MG63 (cell line): ENCODE results near the gene CACNB3. TPM values are rescaled to one million over a fixed set of nuclear protein-coding genes. Genes with fewer than 3 reads are reported as not detected.

Experiments
- DNase-seq: peaks from one replicate; pipeline ENCODE4 v3.0.0-alpha.2; 2020
- H3K27me3 ChIP-seq: fragments of 250-450 bp; sonication (Bioruptor Pico); 2 replicates; pipeline ENCODE4 v1.5.1; 2020; ENCODE audit warnings: mild to moderate bottlenecking, moderate library complexity
- H3K36me3 ChIP-seq: fragments of 250-450 bp; sonication (Bioruptor Pico); 2 replicates; pipeline ENCODE4 v1.5.1; 2020; ENCODE audit warnings: mild to moderate bottlenecking, moderate library complexity
- H3K4me3 ChIP-seq: fragments of 250-450 bp; sonication (Bioruptor Pico); 2 replicates; pipeline ENCODE4 v1.5.1; 2020; ENCODE audit warnings: mild to moderate bottlenecking, moderate library complexity
- H3K9me3 ChIP-seq: fragments of 250-450 bp; sonication (Bioruptor Pico); 2 replicates; pipeline ENCODE4 v1.5.1; 2020; ENCODE audit warnings: mild to moderate bottlenecking, moderate library complexity
- total RNA-seq: library from RNA; depleted of rRNA; stranded (reverse); fragments of >200 nt; shearing (Covaris generic); gene quantifications from 2 replicates; pipeline ENCODE4 v1.2.3, GENCODE V29; 2014; ENCODE audit warnings: low replicate concordance; rRNA removed

Gene CACNB3
- 13.9 and 19.0 TPM in 2 replicates for total RNA-seq

DNA sequence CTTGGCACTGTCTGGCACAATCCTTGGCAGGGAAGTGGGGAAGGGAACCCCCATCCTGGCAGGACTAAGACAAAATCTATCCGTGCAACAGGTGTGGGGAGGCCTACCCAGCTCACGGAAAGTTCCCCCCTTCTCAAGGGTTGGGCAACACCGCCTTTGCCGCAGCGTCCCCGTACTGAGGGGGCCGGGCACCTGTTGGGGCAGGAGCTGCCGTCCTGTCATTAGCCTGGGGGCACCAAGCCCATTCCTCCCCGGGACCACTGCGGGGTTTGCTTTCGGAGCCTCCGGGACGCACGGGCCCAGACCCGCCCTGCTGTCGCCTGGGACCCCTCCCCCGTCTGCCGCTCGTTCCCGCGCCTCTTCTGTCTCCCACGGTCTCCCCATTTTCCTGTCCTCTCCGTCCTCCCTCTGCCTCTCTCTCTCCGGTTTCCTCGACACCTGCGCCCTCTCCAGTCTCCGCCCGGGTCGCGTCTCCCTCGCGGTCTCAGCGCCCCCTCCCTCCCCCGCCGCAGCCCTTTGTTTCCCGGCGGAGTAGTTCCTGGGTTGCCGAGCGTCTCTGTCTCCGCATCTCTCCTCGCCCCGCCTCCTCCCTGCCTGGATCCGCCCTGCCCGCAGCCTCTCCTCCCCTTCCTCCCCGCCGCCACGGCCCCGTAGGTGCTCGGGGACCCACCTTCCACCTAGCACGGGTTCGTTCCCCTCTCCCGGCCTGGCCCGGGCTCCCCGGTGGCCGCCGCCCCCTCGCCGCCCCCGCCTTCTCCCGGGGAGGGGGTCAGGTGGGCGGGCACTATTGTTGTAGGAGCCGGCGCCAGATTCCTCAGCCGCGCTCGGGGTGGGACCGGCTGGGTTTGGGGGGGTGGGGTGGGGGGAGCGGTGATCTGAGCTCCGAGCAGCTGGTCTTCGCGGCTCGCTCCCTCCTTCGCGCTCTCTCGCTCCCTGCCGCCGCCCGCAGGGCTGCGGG is at the start of gene CACNB3:
TSS of gene CACNB3 (plus strand) at position 624 of the 958 bp plus-strand sequence. CDS start 434 bp downstream, outside the sequence.
- H3K4me3 ChIP-seq = peak within 1 kb of the TSS; percentile 66
- DNase-seq = peak; percentile 63
- H3K36me3 ChIP-seq = no peaks in the 10 kb centered on the region
- H3K9me3 ChIP-seq = no peaks in the 10 kb centered on the region
- H3K27me3 ChIP-seq = no peaks in the 10 kb centered on the region

DNA sequence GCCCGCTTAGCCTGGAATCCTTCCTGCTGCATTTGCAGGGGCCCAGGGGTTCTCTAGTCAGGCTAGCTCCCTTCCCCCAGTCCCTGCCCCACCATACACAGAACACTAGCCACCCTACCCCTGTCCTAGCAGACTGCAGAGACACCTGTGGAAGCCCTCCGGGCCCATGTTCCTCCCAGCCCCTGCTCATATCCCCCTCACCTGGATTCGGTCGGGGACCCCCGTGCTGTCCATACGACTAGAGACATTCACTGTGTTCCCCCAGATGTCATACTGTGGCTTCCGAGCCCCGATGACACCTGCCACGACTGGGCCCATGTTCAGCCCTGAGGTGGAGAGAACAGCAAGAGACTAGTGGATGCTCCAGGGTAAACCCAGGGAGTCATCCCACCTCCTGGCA is 49.6 kb upstream of the CACNB3 start:
- peaks cover 13% of the 10 kb centered on the region; the same call in 1 of the 2 replicates for H3K36me3 ChIP-seq
- no peak for DNase-seq
- no peaks in the 10 kb centered on the region for H3K27me3 ChIP-seq
- no peak overlapping the region for H3K4me3 ChIP-seq
- H3K9me3 ChIP-seq = no peaks in the 10 kb centered on the region

DNA sequence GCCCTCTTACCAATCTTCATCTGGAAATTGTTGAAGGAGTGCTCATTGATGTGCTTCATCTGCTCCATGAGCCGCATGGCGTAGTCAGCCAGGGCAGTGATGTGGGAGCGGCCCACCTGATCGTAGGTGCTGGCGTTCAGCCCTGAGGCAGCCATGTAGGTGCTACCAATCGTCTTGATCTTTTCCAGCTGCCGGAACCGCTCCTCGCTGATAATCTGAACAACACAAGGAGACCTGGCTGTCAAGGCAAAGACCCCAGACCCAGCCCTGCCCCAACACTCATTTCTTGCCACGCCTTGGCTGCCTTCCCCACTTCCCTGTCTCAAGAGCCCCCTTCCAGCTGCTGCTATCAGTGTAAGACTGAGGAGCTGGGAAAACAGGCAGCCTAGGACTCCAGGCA is 47.5 kb upstream of the CACNB3 start:
- Histone ChIP-seq H3K4me3 (no peak overlapping the region), H3K9me3 (no peaks in the 10 kb centered on the region), H3K27me3 (no peaks in the 10 kb centered on the region), H3K36me3 (peaks cover 15% of the 10 kb centered on the region)
- DNase-seq = no peak

DNA sequence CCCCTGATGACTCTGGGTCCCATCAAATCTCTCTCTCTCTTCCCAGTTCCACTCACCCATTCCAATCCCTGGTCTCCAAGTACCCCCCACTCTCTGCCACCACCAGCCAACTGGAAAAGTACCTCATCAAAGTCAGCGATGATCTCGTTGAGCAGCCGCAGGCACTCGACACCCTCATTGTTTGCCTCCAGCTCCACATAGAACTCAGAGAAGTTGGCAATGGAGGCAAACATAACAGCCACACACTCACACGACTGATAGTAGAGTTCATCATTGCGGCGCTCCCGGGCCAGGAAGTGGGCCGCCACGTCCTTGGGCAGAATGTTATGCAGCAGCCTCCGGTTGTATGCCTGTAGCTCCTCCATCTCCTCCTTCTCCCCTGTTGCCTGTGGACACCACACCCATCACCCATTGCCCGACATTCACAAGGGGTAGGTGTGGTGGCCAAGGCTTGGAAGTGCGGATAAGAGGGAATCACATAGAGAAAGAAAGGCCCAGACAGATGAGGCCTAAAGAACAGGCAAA is 46.6 kb upstream of the CACNB3 start:
- no peaks in the 10 kb centered on the region for H3K27me3 ChIP-seq
- H3K9me3 ChIP-seq = no peaks in the 10 kb centered on the region
- no peak overlapping the region for H3K4me3 ChIP-seq
- DNase-seq = no peak
- peaks cover 15% of the 10 kb centered on the region for H3K36me3 ChIP-seq

DNA sequence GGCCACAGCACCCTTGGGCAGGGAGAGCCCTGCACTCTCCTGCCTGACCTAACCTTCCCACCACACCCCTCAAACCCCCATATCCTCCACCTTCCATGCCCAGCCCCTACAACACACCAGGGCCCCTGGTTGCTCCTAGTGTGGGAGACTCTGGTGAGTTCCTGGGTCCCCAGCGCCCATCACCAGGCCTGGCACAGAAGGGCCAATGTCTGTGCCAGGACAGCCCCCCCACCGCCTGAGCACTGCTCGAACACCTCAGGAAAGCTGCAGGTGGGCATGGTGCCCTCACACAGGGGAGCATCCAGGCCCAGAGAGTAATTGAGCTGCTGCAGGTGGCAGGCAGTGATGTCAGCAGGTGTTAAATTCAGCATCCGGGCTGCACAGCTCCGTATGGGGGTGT is 44.6 kb upstream of the CACNB3 start:
- Histone ChIP-seq H3K36me3 (peaks cover 15% of the 10 kb centered on the region), H3K27me3 (no peaks in the 10 kb centered on the region), H3K4me3 (no peak overlapping the region), H3K9me3 (no peaks in the 10 kb centered on the region)
- no peak for DNase-seq

DNA sequence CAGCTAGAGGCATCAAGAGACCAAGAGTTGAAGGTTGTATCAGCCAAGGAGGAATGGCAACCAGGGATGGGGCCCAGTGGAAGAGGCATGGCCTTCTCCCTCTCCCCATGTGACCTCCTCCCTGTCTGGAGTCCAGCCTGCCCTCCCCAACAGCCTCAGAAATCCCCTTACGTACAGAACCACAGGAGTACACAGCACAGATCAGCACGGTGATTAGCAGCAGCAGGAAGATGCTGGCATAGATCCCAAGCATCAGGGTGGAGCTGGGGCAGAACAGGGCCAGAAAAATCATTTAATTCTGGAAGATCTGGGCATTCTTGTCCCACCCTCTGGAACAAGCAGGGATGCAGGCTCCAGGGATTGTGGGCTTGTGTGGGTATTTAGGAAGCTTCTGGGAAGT is 43.8 kb upstream of the CACNB3 start:
- Histone ChIP-seq H3K4me3 (no peak overlapping the region), H3K9me3 (no peaks in the 10 kb centered on the region), H3K27me3 (no peaks in the 10 kb centered on the region), H3K36me3 (peaks cover 15% of the 10 kb centered on the region)
- DNase-seq = no peak

DNA sequence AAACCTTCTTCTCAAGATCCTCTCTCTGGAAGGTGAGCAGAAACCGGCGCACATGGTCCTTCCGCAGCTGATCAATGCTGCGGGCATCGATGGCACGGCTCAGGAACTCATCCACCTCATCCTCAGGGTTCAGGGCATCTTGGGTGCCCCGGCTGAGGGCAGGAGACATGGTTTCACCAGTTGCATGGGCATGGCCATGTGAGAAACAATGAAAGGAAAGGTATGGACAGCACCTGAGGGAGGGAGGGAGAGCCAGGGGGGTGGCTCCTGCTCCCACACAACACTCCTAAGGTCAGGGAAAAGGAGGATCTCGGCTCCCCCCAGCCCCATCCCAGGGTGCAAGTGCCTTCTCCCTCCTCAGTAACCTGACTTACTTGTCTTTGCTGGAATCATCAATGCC is 43.0 kb upstream of the CACNB3 start:
- DNase-seq = no peak
- no peaks in the 10 kb centered on the region for H3K27me3 ChIP-seq
- H3K4me3 ChIP-seq = no peak overlapping the region
- peaks cover 15% of the 10 kb centered on the region for H3K36me3 ChIP-seq
- H3K9me3 ChIP-seq = no peaks in the 10 kb centered on the region

DNA sequence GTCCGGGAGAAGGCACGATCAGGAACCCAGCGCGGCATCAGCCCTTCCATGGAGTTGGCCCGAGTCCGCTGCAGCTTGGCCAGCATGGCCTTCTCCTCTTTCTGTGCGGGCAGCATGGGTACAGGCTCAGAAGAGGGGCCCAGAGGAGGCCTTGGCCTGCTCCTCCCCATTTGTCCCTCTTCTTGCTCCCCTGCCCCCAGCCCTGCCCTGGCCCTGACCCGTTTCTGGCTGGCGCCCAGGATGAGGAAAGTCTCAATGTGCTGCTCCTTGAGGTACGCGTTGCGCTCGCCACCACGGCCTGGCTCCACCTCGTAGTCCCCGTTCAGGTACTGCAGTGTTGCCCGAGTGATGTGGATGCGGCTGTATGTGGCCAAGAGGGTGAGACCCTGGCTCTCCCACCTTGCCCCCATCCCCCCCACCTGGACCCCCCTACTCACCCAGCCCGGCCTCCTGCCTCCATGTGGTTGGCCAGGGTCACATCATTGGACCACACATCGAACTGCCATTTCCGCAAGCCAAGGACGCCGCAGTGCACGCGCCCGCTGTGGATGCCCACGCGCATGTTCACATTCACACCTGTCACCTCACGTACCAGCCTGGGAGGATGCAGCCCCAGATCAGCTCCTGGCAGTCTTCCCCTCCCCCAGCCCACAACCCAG is 42.2 kb upstream of the CACNB3 start:
- Histone ChIP-seq H3K4me3 (no peak overlapping the region), H3K27me3 (no peaks in the 10 kb centered on the region), H3K9me3 (no peaks in the 10 kb centered on the region), H3K36me3 (peaks cover 15% of the 10 kb centered on the region)
- no peak for DNase-seq

DNA sequence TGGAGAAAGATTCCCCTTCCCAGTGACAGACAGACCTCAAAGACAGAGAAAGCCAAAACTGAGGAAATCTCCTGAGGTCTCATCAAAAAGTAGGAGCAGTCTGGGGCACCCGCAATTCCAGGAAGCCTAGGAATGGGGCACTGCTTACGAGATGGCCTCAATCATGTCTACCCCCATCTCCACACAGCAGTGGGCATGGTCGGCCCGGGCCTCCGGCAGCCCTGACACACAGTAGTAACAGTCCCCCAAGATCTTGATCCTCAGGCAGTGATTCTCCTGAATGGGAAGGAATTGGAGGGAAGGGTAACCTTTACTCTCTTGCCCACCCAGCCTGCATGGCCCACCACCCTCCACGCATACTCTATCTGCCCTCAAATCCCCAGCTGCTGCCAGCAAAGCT is 41.3 kb upstream of the CACNB3 start:
- Histone ChIP-seq H3K9me3 (no peaks in the 10 kb centered on the region), H3K4me3 (no peak overlapping the region), H3K27me3 (no peaks in the 10 kb centered on the region), H3K36me3 (peaks cover 13% of the 10 kb centered on the region)
- DNase-seq = no peak

DNA sequence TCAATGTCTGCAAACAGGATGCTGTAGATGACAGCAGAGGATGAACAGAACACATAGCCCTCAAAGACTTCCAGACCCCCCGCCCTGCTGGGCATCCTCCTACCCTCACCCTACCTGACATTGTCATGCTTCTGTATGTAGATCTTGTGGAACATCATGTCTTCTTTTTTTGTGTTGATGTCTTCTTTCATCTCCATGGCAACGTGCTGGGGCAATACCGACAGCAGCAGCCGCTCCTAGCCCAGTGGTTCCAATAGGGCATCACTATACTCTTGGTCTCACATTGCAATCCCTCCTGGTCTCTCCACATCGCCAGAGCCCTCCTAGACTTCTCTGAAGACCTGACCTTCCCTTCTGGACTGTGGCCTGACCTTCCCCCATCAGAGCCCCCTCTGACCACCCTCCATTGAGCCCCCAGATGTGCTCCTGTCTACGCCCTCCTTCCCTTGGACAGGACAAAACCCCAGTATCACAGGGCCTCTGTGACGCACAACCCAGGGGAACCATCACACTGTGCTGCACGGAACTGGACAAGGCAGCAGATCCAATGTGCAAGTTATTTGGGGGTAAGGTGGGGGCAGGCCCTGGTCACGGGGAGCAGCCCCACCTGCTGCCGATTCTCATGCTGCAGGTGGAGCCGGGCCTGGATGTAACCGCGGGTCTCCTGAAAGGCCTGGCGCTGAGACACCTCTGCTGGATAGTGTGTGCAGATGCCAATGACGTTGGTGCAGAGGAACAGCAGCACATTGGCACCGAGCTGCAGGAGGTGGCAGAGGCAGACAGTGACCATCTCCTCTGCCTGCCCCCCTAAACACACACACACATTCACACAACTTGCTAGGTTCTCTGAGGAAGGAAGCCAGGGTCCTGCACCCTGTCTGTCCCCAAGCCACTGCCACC is 40.5 kb upstream of the CACNB3 start:
- Histone ChIP-seq H3K36me3 (peaks cover 6% of the 10 kb centered on the region), H3K9me3 (no peaks in the 10 kb centered on the region), H3K4me3 (no peak overlapping the region), H3K27me3 (no peaks in the 10 kb centered on the region)
- no peak for DNase-seq

DNA sequence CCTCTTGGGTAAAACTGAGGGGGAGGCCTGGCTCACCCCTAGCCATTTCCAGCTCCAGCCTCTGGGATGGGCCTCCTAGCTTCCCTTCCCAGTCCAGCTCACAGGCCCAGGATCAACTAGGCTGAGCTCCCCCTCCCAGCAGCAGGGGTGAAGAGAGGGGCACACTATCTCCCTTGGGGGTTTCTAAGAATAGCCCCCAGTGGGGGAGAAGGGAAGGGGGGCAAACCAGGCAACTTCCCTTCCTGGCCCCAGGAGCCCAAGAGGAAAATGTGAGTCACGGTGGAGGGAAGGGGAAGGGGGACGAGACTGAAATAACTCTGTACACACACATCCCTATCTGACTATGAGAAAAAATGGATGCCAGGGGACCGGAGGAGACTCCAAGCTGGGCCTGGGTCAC is 38.4 kb upstream of the CACNB3 start:
- Histone ChIP-seq H3K27me3 (no peaks in the 10 kb centered on the region), H3K4me3 (no peak overlapping the region), H3K36me3 (peaks cover 2% of the 10 kb centered on the region; the same call in 1 of the 2 replicates), H3K9me3 (no peaks in the 10 kb centered on the region)
- no peak for DNase-seq

DNA sequence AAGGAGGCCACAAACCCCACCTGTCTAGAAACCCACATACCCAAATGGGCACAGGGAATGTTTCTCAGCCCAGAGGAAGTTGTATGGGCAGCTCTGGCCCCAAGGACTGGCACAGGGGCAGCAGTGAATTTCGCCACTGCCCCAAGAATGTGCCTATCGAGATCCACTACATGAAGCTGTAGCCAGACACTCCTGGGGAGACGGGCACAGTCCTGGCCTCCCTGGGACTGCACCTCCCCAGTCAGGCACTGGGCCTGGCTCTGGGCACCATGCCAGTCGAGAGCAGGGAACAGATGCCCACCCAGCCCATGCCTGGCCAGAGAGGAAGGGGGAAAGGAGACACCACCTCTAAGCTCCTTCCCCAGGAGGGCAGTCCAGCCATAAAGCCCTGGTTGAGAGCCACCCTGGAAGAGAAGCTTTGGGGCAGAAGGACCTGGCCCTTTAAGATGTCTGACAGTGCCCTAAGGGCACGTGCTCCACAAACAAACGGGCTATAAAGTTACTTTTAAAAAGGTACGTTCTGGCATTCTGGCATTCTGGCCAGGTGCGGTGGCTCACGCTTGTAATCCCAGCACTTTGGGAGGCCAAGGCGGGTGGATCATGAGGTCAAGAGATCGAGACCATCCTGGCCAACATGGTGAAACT is 37.8 kb upstream of the CACNB3 start:
- no peak for DNase-seq
- H3K4me3 ChIP-seq = no peak overlapping the region

DNA sequence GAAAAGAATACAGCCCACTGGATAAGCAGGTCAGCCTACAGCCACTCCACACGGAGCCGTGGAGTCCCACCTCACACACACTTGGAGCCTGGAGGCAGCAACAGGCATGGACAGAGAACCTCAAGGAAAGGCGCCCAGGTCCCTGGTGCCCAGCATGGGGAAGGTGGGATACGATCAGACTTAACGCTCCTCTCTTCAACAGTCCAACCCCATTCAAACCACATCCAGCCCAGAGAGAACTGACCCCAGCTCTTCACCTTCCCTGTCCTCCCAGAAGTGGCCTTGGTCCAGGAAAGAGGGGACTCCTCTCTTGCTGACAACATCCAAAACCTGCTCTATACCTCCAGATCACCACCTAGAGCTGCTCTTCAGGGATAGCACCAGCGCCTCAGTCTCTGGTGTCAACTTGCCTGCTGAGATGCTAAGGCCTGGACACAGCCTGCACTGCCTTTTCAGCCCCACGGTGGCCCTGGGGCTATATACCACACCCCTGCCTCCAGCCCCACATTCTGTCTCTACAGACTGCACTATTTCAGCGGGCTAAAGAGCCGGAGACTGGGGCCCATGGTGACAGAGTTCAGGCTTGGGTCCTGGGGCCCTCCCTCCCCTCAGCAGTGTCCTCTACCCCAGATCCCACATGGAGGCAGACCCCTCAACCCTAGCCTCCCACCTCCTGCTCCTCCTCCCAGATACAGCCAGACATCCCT is 36.4 kb upstream of the CACNB3 start:
- Histone ChIP-seq H3K36me3 (peaks cover 2% of the 10 kb centered on the region; the same call in 1 of the 2 replicates), H3K27me3 (no peaks in the 10 kb centered on the region), H3K9me3 (no peaks in the 10 kb centered on the region), H3K4me3 (no peak overlapping the region)
- no peak for DNase-seq

More for the DNA sequence above, 37.8 kb upstream of the CACNB3 start:
- no peaks in the 10 kb centered on the region for H3K9me3 ChIP-seq
- H3K36me3 ChIP-seq = peaks cover 2% of the 10 kb centered on the region; the same call in 1 of the 2 replicates
- H3K27me3 ChIP-seq = no peaks in the 10 kb centered on the region

DNA sequence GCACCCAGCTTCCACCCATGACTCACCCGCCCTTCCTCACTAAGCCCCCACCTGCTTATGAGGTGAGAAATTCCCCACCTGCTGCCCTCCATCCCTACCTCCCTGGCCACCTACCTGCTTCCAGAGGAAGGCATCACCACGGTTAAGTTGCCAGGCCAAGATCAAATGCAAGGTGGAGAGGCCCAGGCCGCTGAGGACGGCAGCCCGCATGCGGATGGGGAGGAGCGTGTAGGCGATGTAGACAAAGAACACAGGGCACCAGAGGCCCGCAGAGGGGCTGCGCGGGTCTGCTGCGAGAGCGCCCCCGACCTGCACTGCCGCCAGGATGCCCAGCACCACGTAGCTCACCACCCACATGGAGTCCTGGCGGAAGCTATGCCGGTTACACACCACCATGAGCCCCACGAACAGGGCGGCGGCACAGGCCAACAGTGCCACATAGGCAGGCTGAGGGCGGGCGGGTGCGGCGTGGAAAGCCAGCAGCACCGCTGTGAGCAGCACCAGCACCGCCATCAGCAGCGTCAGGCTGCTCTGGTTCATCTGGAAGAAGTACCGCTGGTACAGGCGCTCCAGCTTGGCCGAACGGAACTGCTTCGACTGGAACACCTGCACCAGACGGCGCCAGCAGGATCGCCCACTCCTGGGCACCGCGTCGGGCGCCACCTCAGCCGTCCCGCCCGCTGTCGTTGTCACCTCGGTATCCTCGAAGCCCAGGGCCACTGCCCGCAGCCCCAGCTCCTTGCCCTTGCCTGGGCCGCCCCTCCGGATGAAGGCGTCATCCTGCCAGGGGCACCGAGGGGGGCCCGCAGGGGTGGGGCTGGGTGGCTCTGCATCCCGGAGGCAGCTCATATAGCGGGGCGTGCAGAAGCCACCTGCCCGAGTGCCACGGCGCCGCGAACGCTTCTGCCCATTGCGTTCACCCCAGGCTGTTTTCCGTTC is 35.6 kb upstream of the CACNB3 start:
- H3K36me3 ChIP-seq = peaks cover 2% of the 10 kb centered on the region; the same call in 1 of the 2 replicates
- DNase-seq = no peak

More for the DNA sequence above, 35.6 kb upstream of the CACNB3 start:
- Histone ChIP-seq H3K27me3 (no peaks in the 10 kb centered on the region), H3K4me3 (no peak overlapping the region), H3K9me3 (no peaks in the 10 kb centered on the region)
